Osteocyte (in vitro differentiated cells): ENCODE measurements around the gene TTC36. TPM values are rescaled to one million over a fixed set of nuclear protein-coding genes. Genes with fewer than 3 reads are reported as not detected.
"Not testable (repeated sequence)": the region's sequence is repeated elsewhere in the genome, so short reads cannot be mapped to it uniquely, and the experiment has no call there.

Experiments used
- DNase-seq: peaks from one replicate; pipeline ENCODE4 v3.0.0; 2021; ENCODE audit warnings: mixed read lengths; ENCODE audit not compliant: unreplicated experiment; ENCODE audit errors: extremely low spot score
- H3K27ac Mint-ChIP-seq: one replicate; pipeline ENCODE4 v1.8.0; 2021; ENCODE audit warnings: mild to moderate bottlenecking, mixed read lengths; ENCODE audit not compliant: unreplicated experiment
- H3K27me3 Mint-ChIP-seq: one replicate; pipeline ENCODE4 v1.8.0; 2021; ENCODE audit warnings: mixed read lengths; ENCODE audit not compliant: unreplicated experiment
- H3K36me3 Mint-ChIP-seq: one replicate; pipeline ENCODE4 v1.8.0; 2021; ENCODE audit warnings: mixed read lengths; ENCODE audit not compliant: unreplicated experiment
- H3K4me1 Mint-ChIP-seq: one replicate; pipeline ENCODE4 v1.8.0; 2021; ENCODE audit warnings: mixed read lengths; ENCODE audit not compliant: unreplicated experiment
- H3K4me3 Mint-ChIP-seq: one replicate; pipeline ENCODE4 v1.8.0; 2021; ENCODE audit warnings: mild to moderate bottlenecking, moderate library complexity, mixed read lengths; ENCODE audit not compliant: unreplicated experiment
- H3K9me3 Mint-ChIP-seq: one replicate; pipeline ENCODE4 v1.8.0; 2021; ENCODE audit warnings: mixed read lengths; ENCODE audit not compliant: unreplicated experiment
- total RNA-seq: library from RNA; stranded (reverse); gene quantifications from 2 replicates; pipeline ENCODE4 v1.2.1, GENCODE V29; 2021
- TF ChIP-seq, protein P1 (sequence below): fragments of 200-600 bp; sonication (generic); IDR thresholded peaks from 2 replicates; pipeline ENCODE4 v1.5.0; 2021; ENCODE audit warnings: antibody characterized with exemption, mild to moderate bottlenecking, moderate library complexity

Gene TTC36
- total RNA-seq, 1 donor from 2014 or later, result 1.2 TPM

DNA sequence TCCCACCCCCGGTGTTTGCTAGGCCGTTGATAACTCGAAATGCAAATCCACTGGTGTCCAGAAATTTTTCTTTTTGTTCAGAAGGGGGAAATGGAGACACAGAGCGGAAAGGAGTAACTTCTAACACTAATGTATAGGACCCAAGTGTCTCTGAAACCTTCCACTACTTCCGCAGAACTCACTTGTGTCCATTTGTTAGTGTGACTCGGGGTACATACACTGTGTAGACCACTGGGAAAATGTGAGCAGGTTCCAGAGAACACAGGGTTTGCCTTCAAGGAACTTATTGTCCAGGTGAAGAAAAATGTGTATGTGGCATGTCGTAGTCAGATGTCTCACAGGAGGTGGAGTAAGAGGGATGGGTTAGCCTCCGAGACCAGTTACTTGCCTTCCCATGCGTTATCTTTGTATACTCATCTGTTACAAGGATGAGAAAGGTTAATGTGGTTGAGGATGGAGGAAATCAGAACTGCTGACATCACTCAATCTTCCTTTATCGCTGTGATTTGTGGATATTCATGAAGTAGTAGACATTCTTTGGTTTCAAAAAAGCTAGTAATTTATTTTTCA is 45.8 kb downstream of the TTC36 start:
- TF ChIP-seq, protein P1, sequence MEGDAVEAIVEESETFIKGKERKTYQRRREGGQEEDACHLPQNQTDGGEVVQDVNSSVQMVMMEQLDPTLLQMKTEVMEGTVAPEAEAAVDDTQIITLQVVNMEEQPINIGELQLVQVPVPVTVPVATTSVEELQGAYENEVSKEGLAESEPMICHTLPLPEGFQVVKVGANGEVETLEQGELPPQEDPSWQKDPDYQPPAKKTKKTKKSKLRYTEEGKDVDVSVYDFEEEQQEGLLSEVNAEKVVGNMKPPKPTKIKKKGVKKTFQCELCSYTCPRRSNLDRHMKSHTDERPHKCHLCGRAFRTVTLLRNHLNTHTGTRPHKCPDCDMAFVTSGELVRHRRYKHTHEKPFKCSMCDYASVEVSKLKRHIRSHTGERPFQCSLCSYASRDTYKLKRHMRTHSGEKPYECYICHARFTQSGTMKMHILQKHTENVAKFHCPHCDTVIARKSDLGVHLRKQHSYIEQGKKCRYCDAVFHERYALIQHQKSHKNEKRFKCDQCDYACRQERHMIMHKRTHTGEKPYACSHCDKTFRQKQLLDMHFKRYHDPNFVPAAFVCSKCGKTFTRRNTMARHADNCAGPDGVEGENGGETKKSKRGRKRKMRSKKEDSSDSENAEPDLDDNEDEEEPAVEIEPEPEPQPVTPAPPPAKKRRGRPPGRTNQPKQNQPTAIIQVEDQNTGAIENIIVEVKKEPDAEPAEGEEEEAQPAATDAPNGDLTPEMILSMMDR, result no peak
- Mint-ChIP-seq H3K4me3 (peak overlapping the region; percentile 91), H3K9me3 (no peaks in the 10 kb centered on the region), H3K36me3 (no peaks in the 10 kb centered on the region), H3K27me3 (no peaks in the 10 kb centered on the region), H3K4me1 (peaks cover 52% of the 10 kb centered on the region), H3K27ac (peak overlapping the region; percentile 96)
- no peak for DNase-seq

DNA sequence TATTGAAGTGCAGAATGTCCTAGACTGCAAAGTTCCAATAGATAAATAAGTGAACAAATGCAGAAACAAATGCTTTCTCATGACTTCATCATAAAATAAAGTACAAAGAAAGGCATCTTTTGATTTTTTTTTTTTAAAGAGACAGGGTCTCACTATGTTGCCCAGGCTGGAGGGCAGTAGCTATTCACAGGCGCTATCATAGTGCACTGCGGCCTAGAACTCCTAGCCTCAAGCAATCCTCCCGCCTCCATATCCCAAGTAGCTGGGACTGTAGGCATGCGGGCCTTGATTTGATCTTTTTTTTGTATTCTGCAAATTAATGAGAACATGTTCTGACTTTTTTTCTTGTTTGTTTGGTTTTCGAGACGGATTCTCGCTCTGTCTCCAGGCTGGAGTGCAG is 47.4 kb downstream of the TTC36 start:
- Mint-ChIP-seq H3K27me3 (no peaks in the 10 kb centered on the region), H3K36me3 (peaks cover 4% of the 10 kb centered on the region), H3K4me1 (peaks cover 60% of the 10 kb centered on the region), H3K9me3 (no peaks in the 10 kb centered on the region), H3K4me3 (peak overlapping the region; percentile 91), H3K27ac (no peak overlapping the region)
- no peak for DNase-seq
- TF ChIP-seq, protein P1, result no peak

DNA sequence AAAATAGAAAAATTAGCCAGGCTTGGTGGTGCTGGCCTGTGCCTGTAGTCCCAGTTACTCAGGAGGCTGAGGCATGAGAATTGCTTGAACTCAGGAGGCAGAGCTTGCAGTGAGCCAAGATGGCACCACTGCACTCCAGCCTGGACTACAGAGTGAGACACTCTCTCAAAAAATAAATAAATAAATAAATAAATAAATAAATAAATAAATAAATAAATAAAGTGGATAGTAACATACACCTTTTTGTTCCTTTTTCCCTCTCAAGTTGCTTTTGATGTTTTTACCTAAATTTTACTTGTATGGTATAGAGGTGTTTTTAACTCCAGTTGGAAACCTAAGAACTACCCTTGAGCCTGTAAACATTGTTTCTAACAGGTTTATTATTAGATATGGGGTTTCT is 50.7 kb downstream of the TTC36 start:
- peaks cover 52% of the 10 kb centered on the region for H3K4me1 Mint-ChIP-seq
- H3K9me3 Mint-ChIP-seq, H3K4me3 Mint-ChIP-seq, H3K27me3 Mint-ChIP-seq, DNase-seq, H3K36me3 Mint-ChIP-seq, H3K27ac Mint-ChIP-seq: not testable (repeated sequence)

Other genes starting within 250 kb of the TTC36 start
- gene CD3E, start 222.7 kb upstream of the TTC36 start, total RNA-seq, result not detected in 2 replicates
- gene CD3D, start 184.8 kb upstream of the TTC36 start, total RNA-seq, result not detected in 2 replicates
- gene CD3G, start 183.1 kb upstream of the TTC36 start, total RNA-seq, result not detected in 2 replicates
- gene UBE4A, start 167.9 kb upstream of the TTC36 start, total RNA-seq, result 47.3 and 49.0 TPM in 2 replicates
- 142 and 171 TPM in 2 replicates for gene ATP5MG, start 125.9 kb upstream of the TTC36 start, total RNA-seq
- 56.8 and 62.6 TPM in 2 replicates for gene KMT2A, start 91.0 kb upstream of the TTC36 start, total RNA-seq
- gene TMEM25, start 3.7 kb downstream of the TTC36 start, total RNA-seq, result 33.6 and 36.2 TPM in 2 replicates
- gene IFT46, start 38.5 kb downstream of the TTC36 start, total RNA-seq, result 24.0 and 24.1 TPM in 2 replicates
- gene ARCN1, start 44.9 kb downstream of the TTC36 start, total RNA-seq, result 189 and 201 TPM in 2 replicates
- gene PHLDB1, start 80.1 kb downstream of the TTC36 start, total RNA-seq, result 160 and 165 TPM in 2 replicates
- gene TREH, start 152.2 kb downstream of the TTC36 start, total RNA-seq, result not detected in 2 replicates